ENCODE data around the gene SLPI.

Gene SLPI

GRCh38 chr20:45275338-45275737, 21.0 kb upstream of the SLPI start:
- no peak for TF ChIP-seq CTCF (IDR thresholded peaks at IDR 0.05; ENCODE audit: low read length)
- no peak for TF ChIP-seq EZH2 (IDR thresholded peaks at IDR 0.05; ENCODE audit: borderline replicate concordance, low read length)
- Histone ChIP-seq H3K4me1 (ENCODE audit: insufficient read depth, low read length, severe bottlenecking) (no peaks in the 10 kb centered on the region), H2AFZ (ENCODE audit: low read length) (no peak overlapping the region), H3K79me2 (ENCODE audit: insufficient read depth, low read length) (no peaks in the 10 kb centered on the region), H3K27ac (ENCODE audit: low read depth, low read length, poor library complexity, severe bottlenecking) (no peak overlapping the region), H3K9ac (ENCODE audit: low read length) (no peak overlapping the region), H3K4me3 (ENCODE audit: low read depth, low read length, poor library complexity, severe bottlenecking) (no peak overlapping the region), H3K4me2 (ENCODE audit: low read length) (no peak overlapping the region), H3F3A (ENCODE audit: insufficient read depth, low read length) (no peaks in the 10 kb centered on the region), H3K36me3 (ENCODE audit: insufficient read depth, low read length) (no peaks in the 10 kb centered on the region), H3K27me3 (ENCODE audit: insufficient read depth, low read length) (no peaks in the 10 kb centered on the region), H3K9me3 (ENCODE audit: low read length) (no peaks in the 10 kb centered on the region), H4K20me1 (ENCODE audit: insufficient read depth, low read length) (no peaks in the 10 kb centered on the region), H3K9me2 (ENCODE audit: low read depth, low read length) (no peaks in the 10 kb centered on the region)

- H3K4me3 ChIP-seq (ENCODE audit: low read depth, low read length, poor library complexity, severe bottlenecking): no peak overlapping the region
These were observed 15.4 kb upstream of the SLPI start for GRCh38 chr20:45269754-45270270.

GRCh38 chr20:45269056-45269455, 14.7 kb upstream of the SLPI start:
- no peaks in the 10 kb centered on the region for H3K27me3 ChIP-seq (ENCODE audit: insufficient read depth, low read length)
- no peak overlapping the region for H3K9ac ChIP-seq (ENCODE audit: low read length)
- H3K36me3 ChIP-seq (ENCODE audit: insufficient read depth, low read length): no peaks in the 10 kb centered on the region
- no peaks in the 10 kb centered on the region for H3K4me1 ChIP-seq (ENCODE audit: insufficient read depth, low read length, severe bottlenecking)
- H2AFZ ChIP-seq (ENCODE audit: low read length): no peak overlapping the region
- H3K9me3 ChIP-seq (ENCODE audit: low read length): no peaks in the 10 kb centered on the region
- H3K9me2 ChIP-seq (ENCODE audit: low read depth, low read length): no peaks in the 10 kb centered on the region
- TF ChIP-seq CTCF (IDR thresholded peaks at IDR 0.05; ENCODE audit: low read length): no peak
- no peak for TF ChIP-seq EZH2 (IDR thresholded peaks at IDR 0.05; ENCODE audit: borderline replicate concordance, low read length)
- H3K27ac ChIP-seq (ENCODE audit: low read depth, low read length, poor library complexity, severe bottlenecking): no peak overlapping the region
- no peak overlapping the region for H3K4me3 ChIP-seq (ENCODE audit: low read depth, low read length, poor library complexity, severe bottlenecking)
- no peaks in the 10 kb centered on the region for H4K20me1 ChIP-seq (ENCODE audit: insufficient read depth, low read length)
- no peaks in the 10 kb centered on the region for H3F3A ChIP-seq (ENCODE audit: insufficient read depth, low read length)
- no peaks in the 10 kb centered on the region for H3K79me2 ChIP-seq (ENCODE audit: insufficient read depth, low read length)
- H3K4me2 ChIP-seq (ENCODE audit: low read length): no peak overlapping the region

More at GRCh38 chr20:45269754-45270270, 15.4 kb upstream of the SLPI start:
- Histone ChIP-seq H3K9ac (ENCODE audit: low read length) (no peak overlapping the region), H2AFZ (ENCODE audit: low read length) (no peak overlapping the region), H3K9me2 (ENCODE audit: low read depth, low read length) (no peaks in the 10 kb centered on the region), H3K9me3 (ENCODE audit: low read length) (no peaks in the 10 kb centered on the region), H3K36me3 (ENCODE audit: insufficient read depth, low read length) (no peaks in the 10 kb centered on the region), H4K20me1 (ENCODE audit: insufficient read depth, low read length) (no peaks in the 10 kb centered on the region), H3K27ac (ENCODE audit: low read depth, low read length, poor library complexity, severe bottlenecking) (no peak overlapping the region), H3K4me2 (ENCODE audit: low read length) (no peak overlapping the region), H3K79me2 (ENCODE audit: insufficient read depth, low read length) (no peaks in the 10 kb centered on the region), H3F3A (ENCODE audit: insufficient read depth, low read length) (no peaks in the 10 kb centered on the region), H3K4me1 (ENCODE audit: insufficient read depth, low read length, severe bottlenecking) (no peaks in the 10 kb centered on the region), H3K27me3 (ENCODE audit: insufficient read depth, low read length) (no peaks in the 10 kb centered on the region)
- TF ChIP-seq EZH2 (IDR thresholded peaks at IDR 0.05; ENCODE audit: borderline replicate concordance, low read length) (no peak), CTCF (IDR thresholded peaks at IDR 0.05; ENCODE audit: low read length) (no peak)

Measured in OCI-LY1 (cell line).